T-helper 1 cell treated with Interleukin-12 subunit alpha and Interleukin-12 subunit beta and Interleukin-4 antibody, amounts not matched to agents 30 μg/mL and 1 μg/mL, for 36 hours (primary cell): ENCODE results near the gene SPATS2L.

Source experiments
- H3K27ac Mint-ChIP-seq: one replicate; pipeline ENCODE4 v1.8.0; 2021; ENCODE audit warnings: mild to moderate bottlenecking, mixed read lengths
- H3K27me3 Mint-ChIP-seq: one replicate; pipeline ENCODE4 v1.8.0; 2021; ENCODE audit warnings: low read depth, mixed read lengths
- H3K36me3 Mint-ChIP-seq: one replicate; pipeline ENCODE4 v1.8.0; 2021; ENCODE audit warnings: low read depth, mixed read lengths
- H3K4me1 Mint-ChIP-seq: one replicate; pipeline ENCODE4 v1.8.0; 2021; ENCODE audit warnings: low read depth, mixed read lengths
- H3K4me3 Mint-ChIP-seq: one replicate; pipeline ENCODE4 v1.8.0; 2021; ENCODE audit warnings: mild to moderate bottlenecking, moderate library complexity, mixed read lengths
- H3K9me3 Mint-ChIP-seq: one replicate; pipeline ENCODE4 v1.8.0; 2021; ENCODE audit warnings: mixed read lengths

SPATS2L gene

DNA sequence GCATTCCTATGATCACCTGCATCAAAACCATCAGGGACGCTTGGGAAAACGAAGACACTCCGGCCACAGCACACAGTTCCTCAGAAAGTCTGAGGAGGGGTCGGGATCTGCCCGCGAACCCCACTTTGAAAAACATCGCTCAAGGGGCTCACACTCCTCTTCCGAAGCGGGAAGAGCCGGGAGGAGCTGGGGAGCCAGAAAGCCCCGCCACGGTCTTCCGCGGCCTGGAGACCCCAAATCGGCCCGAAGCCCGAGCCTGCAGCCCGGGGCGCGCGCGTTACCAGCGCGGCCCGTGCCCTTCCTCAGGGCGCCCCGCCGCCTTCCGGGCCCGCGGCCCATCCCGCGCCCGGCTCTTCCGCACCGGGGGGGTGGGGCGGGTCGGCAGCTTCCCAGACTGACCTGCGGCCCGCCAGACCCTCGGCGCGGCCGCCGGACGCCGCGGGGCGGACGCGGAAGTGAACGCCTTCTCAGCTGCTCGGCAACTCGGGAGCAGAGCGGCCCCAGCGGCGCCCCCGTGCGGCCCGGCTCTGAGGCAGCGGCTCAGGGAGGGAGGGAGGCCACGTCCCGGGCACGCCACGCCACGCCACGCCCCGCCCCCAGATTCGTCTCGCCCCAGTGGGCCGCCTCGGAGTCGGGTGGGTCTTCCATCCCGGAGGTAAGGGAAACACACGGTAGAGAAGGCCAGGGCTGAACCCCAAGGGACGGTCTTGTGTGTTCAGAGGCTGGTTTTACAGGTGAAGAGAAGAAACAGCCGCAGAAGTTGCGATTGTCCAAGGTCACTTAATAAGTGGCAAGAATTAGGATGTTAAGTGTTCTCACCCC is 203.3 kb downstream of the SPATS2L start, which contains the start of gene KCTD18:
Gene KCTD18 (minus strand): TSS at position 457 of the 822 bp plus-strand sequence. CDS start 3,052 bp downstream, outside the sequence.
- Mint-ChIP-seq H3K9me3 (no peaks in the 10 kb centered on the region), H3K36me3 (peaks cover 5% of the 10 kb centered on the region), H3K4me1 (peaks cover 16% of the 10 kb centered on the region), H3K27ac (peak within 1 kb of the TSS; percentile 86), H3K27me3 (no peaks in the 10 kb centered on the region), H3K4me3 (peak within 1 kb of the TSS; percentile 96)

DNA sequence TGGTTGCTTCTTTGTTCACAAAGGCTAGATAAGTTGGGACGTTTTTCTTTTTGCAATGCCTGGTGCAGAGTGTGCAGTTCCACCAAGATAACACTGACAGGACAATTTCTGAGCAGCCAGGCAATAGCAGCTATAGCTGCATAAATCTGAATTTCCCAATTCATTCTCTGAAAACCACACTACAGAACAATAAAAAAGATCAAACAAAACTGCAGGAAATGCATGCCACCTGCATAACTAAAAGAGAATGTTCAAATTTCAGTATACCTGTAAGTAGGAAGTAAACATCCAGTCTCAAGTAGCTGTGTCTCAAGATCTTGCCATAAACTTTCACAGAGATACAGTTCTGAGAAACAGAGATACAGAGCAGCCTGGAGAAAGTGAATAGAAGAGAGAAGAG is 208.7 kb downstream of the SPATS2L start:
- Mint-ChIP-seq H3K4me1 (peaks cover 10% of the 10 kb centered on the region), H3K9me3 (peaks cover 16% of the 10 kb centered on the region), H3K4me3 (no peak overlapping the region), H3K36me3 (peaks cover 5% of the 10 kb centered on the region), H3K27ac (peak overlapping the region; percentile 16), H3K27me3 (peaks cover 11% of the 10 kb centered on the region)

DNA sequence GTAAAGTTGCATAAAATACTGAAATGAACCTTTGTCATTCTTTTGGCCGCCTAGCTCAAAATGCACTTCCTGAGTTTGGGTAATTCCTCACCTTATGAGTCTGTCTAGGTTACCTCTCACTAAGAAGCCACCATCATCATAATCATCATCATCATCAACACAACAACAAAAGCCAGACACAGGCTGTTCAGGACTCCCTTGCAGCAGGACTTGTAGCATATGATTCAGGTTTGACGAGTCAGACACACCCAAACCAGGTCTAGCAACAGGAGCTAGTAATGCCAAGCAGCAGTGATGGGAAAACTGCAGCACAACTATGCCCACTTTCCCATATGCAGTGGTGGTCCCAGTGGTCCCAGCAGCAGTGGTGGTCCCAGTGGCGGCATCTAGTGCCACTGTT is 216.7 kb downstream of the SPATS2L start:
- Mint-ChIP-seq H3K4me1 (peaks cover 25% of the 10 kb centered on the region), H3K9me3 (no peaks in the 10 kb centered on the region), H3K27ac (no peak overlapping the region), H3K4me3 (no peak overlapping the region), H3K27me3 (no peaks in the 10 kb centered on the region), H3K36me3 (peaks cover 5% of the 10 kb centered on the region)

DNA sequence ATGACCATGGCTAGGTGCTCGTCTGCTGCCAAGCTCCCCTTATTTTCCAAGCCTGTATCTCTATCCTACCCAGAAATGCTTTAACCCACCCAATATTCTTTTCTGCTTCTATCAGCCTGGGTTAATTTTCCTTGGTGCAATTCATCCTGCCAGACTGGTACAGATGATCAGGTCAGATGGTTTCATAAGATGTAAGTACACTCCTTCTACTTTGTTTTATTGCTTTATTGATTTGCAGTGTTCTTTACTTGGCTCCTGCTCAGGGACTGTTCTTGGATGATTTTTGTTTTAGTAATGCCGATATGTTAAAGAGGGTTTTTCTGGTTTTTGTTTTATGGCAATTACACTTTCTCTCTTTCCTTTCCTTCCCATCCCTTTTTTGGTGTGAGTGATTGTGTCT is 217.1 kb downstream of the SPATS2L start:
- Mint-ChIP-seq H3K4me3 (no peak overlapping the region), H3K9me3 (no peaks in the 10 kb centered on the region), H3K27me3 (no peaks in the 10 kb centered on the region), H3K27ac (no peak overlapping the region), H3K4me1 (peaks cover 29% of the 10 kb centered on the region), H3K36me3 (peaks cover 5% of the 10 kb centered on the region)

DNA sequence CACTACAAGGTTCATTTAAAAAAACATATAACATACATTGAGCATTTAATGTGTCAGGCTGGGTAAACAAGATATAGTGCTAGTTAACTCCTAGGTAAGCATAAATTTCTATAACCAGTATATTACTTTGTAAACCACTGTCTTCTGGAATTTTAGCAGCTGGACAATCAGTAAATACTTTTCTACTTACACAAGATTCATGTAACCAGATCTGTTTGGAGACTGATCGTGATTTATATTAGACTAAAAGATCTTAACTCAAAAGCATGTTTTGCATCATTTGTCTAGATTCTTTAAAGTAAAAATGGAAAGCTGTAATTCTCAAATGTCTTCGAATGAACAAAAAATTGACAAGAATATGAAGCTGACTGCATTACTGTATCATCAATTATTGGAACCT is 218.6 kb downstream of the SPATS2L start:
- peaks cover 36% of the 10 kb centered on the region for H3K4me1 Mint-ChIP-seq
- no peak overlapping the region for H3K27ac Mint-ChIP-seq

DNA sequence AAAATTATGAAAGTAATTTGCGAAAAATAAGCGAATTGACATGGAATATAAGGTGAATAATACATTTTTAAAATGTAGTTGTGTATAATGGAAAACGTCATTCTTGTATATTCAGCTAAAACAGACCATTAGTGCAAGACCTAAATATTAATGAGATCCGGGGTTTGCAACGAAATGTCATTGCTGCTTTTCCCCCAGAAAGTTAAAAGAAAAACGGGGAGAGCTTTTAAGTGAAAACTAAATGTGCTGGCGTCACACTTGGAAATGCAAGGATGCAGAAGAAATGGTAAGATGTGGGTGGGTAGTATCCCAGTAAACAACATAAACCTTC is 219.0 kb downstream of the SPATS2L start:
- Mint-ChIP-seq H3K4me1 (peaks cover 36% of the 10 kb centered on the region), H3K36me3 (peaks cover 12% of the 10 kb centered on the region), H3K9me3 (no peaks in the 10 kb centered on the region), H3K4me3 (peak overlapping the region; percentile 88), H3K27me3 (no peaks in the 10 kb centered on the region), H3K27ac (peak overlapping the region; percentile 79)

More for the DNA sequence above, 218.6 kb downstream of the SPATS2L start:
- Mint-ChIP-seq H3K9me3 (no peaks in the 10 kb centered on the region), H3K4me3 (no peak overlapping the region), H3K36me3 (peaks cover 12% of the 10 kb centered on the region), H3K27me3 (no peaks in the 10 kb centered on the region)

DNA sequence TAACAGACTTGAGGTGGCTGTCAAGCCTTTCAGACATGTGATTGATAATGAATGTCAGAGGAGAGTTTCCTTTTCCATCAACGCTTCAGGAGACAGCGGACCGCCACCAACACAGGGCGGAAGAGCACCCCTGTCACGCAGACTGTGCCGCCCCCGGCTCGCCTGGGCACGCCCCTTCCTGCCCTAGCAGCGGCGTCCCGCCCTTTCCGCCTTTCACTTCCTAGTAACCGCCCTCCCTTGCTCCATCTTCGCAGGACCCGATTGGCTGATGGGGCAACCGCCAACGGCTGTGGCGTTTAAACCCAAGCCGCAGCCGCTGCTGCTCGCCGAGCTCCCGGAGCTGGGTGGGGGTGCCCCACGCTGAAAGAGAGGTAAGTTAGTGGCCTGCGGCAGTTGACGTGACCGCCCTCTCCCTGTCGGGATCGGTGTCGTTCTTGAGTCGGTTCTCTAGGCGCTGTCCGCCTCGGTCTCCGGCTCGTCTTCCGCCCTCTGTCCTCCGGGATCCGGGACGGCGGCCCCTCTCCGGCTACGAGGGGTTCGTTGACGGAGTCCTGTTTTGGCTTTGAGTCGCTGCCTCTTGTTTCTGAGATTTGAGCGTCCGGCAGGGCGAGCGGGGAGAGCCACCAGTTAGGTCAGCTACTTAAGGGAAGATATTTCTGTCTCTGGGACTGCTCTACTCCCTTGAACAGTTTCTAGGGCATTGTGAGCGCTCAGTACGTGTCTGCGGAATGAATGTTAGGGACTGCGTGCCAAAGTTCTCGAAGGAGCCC is 219.6 kb downstream of the SPATS2L start, which contains the start of gene SGO2:
Gene SGO2 (plus strand): TSS at position 326 of the 770 bp plus-strand sequence. CDS start 6,769 bp downstream, outside the sequence.
- Mint-ChIP-seq H3K27ac (peak within 1 kb of the TSS; percentile 79), H3K27me3 (no peaks in the 10 kb centered on the region), H3K9me3 (no peaks in the 10 kb centered on the region), H3K4me1 (peaks cover 36% of the 10 kb centered on the region), H3K36me3 (peaks cover 12% of the 10 kb centered on the region), H3K4me3 (peak within 1 kb of the TSS; percentile 88)

DNA sequence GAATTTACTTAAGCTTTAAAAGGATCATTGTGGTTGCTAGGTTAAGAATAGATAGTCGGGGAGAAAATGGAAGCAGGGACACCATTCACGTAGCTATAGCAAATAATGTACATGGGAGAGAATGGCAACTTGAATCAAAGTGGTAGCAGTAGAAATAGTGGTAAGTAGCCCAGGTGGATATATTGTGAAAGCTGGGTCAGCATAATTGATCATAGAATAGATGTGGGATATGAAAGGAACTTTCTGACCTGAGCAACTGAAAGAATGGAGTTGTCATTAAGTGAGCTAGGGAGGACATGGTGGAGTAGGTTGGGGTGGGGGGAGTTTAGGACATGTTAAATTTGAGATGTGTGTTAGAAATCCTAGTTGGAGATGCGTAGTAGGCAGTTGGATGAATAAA is 221.7 kb downstream of the SPATS2L start:
- no peaks in the 10 kb centered on the region for H3K9me3 Mint-ChIP-seq
- H3K36me3 Mint-ChIP-seq: peaks cover 14% of the 10 kb centered on the region
- H3K27me3 Mint-ChIP-seq: no peaks in the 10 kb centered on the region
- H3K27ac Mint-ChIP-seq: no peak overlapping the region
- H3K4me3 Mint-ChIP-seq: peak overlapping the region; percentile 88
- H3K4me1 Mint-ChIP-seq: peaks cover 34% of the 10 kb centered on the region
